ENCODE data around the gene ULK2.

The ULK2 gene

GRCh38 chr17:19733953-19734526, 133.7 kb downstream of the ULK2 start:
- H3K27ac ChIP-seq (ENCODE audit: low read length): no peak overlapping the region
- H3K9ac ChIP-seq (ENCODE audit: low read length): no peak overlapping the region
- H2AFZ ChIP-seq (ENCODE audit: low read depth, low read length): no peak overlapping the region
- H3K27me3 ChIP-seq (ENCODE audit: low read depth, low read length): no peaks in the 10 kb centered on the region
- no peaks in the 10 kb centered on the region for H3K36me3 ChIP-seq (replicated peaks; ENCODE audit: low read depth, low read length)
- no peak for TF ChIP-seq CTCF (IDR thresholded peaks at IDR 0.05; ENCODE audit: low read depth, low read length)
- TF ChIP-seq EZH2phosphoT487 (IDR thresholded peaks at IDR 0.05; ENCODE audit: low read depth): no peak
- H3K79me2 ChIP-seq (ENCODE audit: low read length): no peaks in the 10 kb centered on the region
- H3K4me3 ChIP-seq (ENCODE audit: low read length): no peak overlapping the region
- no peaks in the 10 kb centered on the region for H4K20me1 ChIP-seq (ENCODE audit: insufficient read depth, low read length)
- H3K4me2 ChIP-seq (ENCODE audit: low read length): no peak overlapping the region
- H3K4me1 ChIP-seq (ENCODE audit: low read length): no peaks in the 10 kb centered on the region
- no peaks in the 10 kb centered on the region for H3K9me3 ChIP-seq (ENCODE audit: insufficient read depth, low read length)

GRCh38 chr17:19731626-19732025, 136.1 kb downstream of the ULK2 start:
- no peak overlapping the region for H3K27ac ChIP-seq (ENCODE audit: low read length)
- TF ChIP-seq EZH2phosphoT487 (IDR thresholded peaks at IDR 0.05; ENCODE audit: low read depth): no peak
- no peak for TF ChIP-seq CTCF (IDR thresholded peaks at IDR 0.05; ENCODE audit: low read depth, low read length)
- no peak overlapping the region for H3K9ac ChIP-seq (ENCODE audit: low read length)
- no peaks in the 10 kb centered on the region for H3K9me3 ChIP-seq (ENCODE audit: insufficient read depth, low read length)
- no peak overlapping the region for H3K4me3 ChIP-seq (ENCODE audit: low read length)
- no peaks in the 10 kb centered on the region for H3K4me1 ChIP-seq (ENCODE audit: low read length)
- H3K27me3 ChIP-seq (ENCODE audit: low read depth, low read length): no peaks in the 10 kb centered on the region
- H3K79me2 ChIP-seq (ENCODE audit: low read length): no peaks in the 10 kb centered on the region
- no peaks in the 10 kb centered on the region for H4K20me1 ChIP-seq (ENCODE audit: insufficient read depth, low read length)
- no peaks in the 10 kb centered on the region for H3K36me3 ChIP-seq (replicated peaks; ENCODE audit: low read depth, low read length)
- H2AFZ ChIP-seq (ENCODE audit: low read depth, low read length): no peak overlapping the region
- no peak overlapping the region for H3K4me2 ChIP-seq (ENCODE audit: low read length)

DNA sequence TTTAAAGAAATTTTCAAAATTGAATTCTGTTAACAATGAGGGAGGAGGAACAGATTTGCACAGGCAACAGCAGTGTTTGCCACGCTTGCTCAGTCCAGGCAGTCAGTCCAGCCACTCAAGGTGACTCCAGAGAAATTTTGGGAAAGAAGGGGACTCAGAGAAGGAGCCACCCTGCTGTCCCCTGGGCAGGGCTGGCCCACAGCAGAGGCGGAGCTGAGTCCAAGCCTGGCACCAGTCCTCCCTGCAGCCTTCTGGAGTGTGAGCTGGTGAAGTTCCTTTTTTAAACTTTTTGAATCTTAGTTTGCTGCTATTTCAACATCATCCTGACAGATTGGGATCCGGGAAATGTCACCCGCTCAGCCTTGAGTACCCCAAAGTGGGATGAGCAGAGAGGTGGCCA, 136.9 kb downstream of the ULK2 start:
- no peaks in the 10 kb centered on the region for H3K9me3 ChIP-seq (ENCODE audit: insufficient read depth, low read length)
- no peak overlapping the region for H3K4me2 ChIP-seq (ENCODE audit: low read length)
- no peaks in the 10 kb centered on the region for H3K36me3 ChIP-seq (replicated peaks; ENCODE audit: low read depth, low read length)
- no peak overlapping the region for H2AFZ ChIP-seq (ENCODE audit: low read depth, low read length)
- TF ChIP-seq CTCF (IDR thresholded peaks at IDR 0.05; ENCODE audit: low read depth, low read length) (no peak), EZH2phosphoT487 (IDR thresholded peaks at IDR 0.05; ENCODE audit: low read depth) (no peak)
- no peaks in the 10 kb centered on the region for H3K27me3 ChIP-seq (ENCODE audit: low read depth, low read length)
- no peaks in the 10 kb centered on the region for H3K79me2 ChIP-seq (ENCODE audit: low read length)
- no peak overlapping the region for H3K4me3 ChIP-seq (ENCODE audit: low read length)
- H3K27ac ChIP-seq (ENCODE audit: low read length): no peak overlapping the region
- H4K20me1 ChIP-seq (ENCODE audit: insufficient read depth, low read length): no peaks in the 10 kb centered on the region
- no peak overlapping the region for H3K9ac ChIP-seq (ENCODE audit: low read length)
- H3K4me1 ChIP-seq (ENCODE audit: low read length): no peaks in the 10 kb centered on the region

DNA sequence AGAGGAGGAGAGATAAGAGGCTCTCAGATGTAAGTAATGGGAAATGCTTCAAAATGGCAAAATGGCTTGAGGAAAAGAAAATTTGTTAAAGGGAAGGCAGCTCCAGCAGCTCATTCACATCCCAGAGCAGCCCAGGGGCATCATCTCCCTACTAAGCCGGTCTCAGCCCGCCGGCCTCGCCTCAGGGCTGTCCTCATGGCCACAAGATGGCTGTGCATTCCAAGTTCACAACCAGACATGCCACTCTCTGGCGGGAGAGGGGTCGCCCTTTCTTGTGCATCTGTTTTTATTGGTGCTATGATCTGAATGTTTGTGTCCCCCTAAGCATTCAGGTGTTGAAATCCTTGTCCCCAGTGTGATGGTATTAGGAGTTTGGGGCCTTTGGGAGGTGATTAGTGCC, 137.8 kb downstream of the ULK2 start:
- H3K4me3 ChIP-seq (ENCODE audit: low read length): no peak overlapping the region
- no peak overlapping the region for H3K4me2 ChIP-seq (ENCODE audit: low read length)
- H3K27ac ChIP-seq (ENCODE audit: low read length): no peak overlapping the region
- H3K79me2 ChIP-seq (ENCODE audit: low read length): no peaks in the 10 kb centered on the region
- no peaks in the 10 kb centered on the region for H3K27me3 ChIP-seq (ENCODE audit: low read depth, low read length)
- TF ChIP-seq CTCF (IDR thresholded peaks at IDR 0.05; ENCODE audit: low read depth, low read length): no peak
- no peak for TF ChIP-seq EZH2phosphoT487 (IDR thresholded peaks at IDR 0.05; ENCODE audit: low read depth)
- H2AFZ ChIP-seq (ENCODE audit: low read depth, low read length): no peak overlapping the region
- no peaks in the 10 kb centered on the region for H3K36me3 ChIP-seq (replicated peaks; ENCODE audit: low read depth, low read length)
- H4K20me1 ChIP-seq (ENCODE audit: insufficient read depth, low read length): no peaks in the 10 kb centered on the region
- H3K4me1 ChIP-seq (ENCODE audit: low read length): no peaks in the 10 kb centered on the region
- no peak overlapping the region for H3K9ac ChIP-seq (ENCODE audit: low read length)
- H3K9me3 ChIP-seq (ENCODE audit: insufficient read depth, low read length): no peaks in the 10 kb centered on the region

All from OCI-LY3 (cell line).